ENCODE measurements around the gene KLHL1. TPM values are rescaled to one million over a fixed set of nuclear protein-coding genes. Genes with fewer than 3 reads are reported as not detected.

The KLHL1 gene
- total and polyA plus RNA-seq, 9 of the 15 experiments (the other 6 are each of a cell fraction or from before 2014, with no cell fraction given) = not detected

DNA sequence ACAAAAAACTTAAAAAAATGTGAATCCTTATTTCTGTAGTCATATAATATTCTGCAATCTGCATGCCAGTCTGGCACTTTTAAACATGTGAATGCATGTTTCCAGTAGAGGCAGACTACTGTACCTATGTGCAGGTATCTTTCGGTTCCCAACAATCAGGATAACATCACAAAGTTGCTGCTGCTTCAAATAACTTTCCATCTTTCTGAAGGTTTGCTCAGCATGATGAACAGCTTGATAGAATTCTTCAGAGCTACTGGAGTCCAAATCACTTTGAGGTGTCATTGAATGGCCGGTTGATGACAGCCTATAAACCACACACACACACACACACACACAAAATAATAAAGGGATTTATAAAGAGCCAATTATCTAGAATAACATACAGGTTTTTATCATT lies 132.8 kb downstream of the KLHL1 start:
- TF ChIP-seq NFIX (CRISPR knock-in tag; IDR thresholded peaks at IDR 0.05; ENCODE audit: low read depth) (no peak), SMAD1 (IDR thresholded peaks at IDR 0.05; ENCODE audit: low read depth, low read length, partially characterized antibody) (no peak), CEBPB (tag; IDR thresholded peaks at IDR 0.05) (no peak), SAP30 (IDR thresholded peaks at IDR 0.05; ENCODE audit: borderline replicate concordance, insufficient read depth, low read depth, low read length, poor library complexity, severe bottlenecking) (no peak), SUPT5H (IDR thresholded peaks at IDR 0.05) (no peak), MYC (IDR thresholded peaks at IDR 0.05; ENCODE audit: low read depth, low read length) (no peak), MYC (CRISPR knock-in tag; IDR thresholded peaks at IDR 0.05; ENCODE audit: borderline replicate concordance, low read depth) (no peak), CHD1 (IDR thresholded peaks at IDR 0.05; ENCODE audit: low read length) (no peak), ASH1L (IDR thresholded peaks at IDR 0.05; ENCODE audit: borderline replicate concordance, low read depth, partially characterized antibody) (no peak)
- TF ChIP-seq, protein P1, sequence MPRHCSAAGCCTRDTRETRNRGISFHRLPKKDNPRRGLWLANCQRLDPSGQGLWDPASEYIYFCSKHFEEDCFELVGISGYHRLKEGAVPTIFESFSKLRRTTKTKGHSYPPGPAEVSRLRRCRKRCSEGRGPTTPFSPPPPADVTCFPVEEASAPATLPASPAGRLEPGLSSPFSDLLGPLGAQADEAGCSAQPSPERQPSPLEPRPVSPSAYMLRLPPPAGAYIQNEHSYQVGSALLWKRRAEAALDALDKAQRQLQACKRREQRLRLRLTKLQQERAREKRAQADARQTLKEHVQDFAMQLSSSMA (CRISPR knock-in tag; IDR thresholded peaks at IDR 0.05) = no peak
- Histone ChIP-seq H3K79me2 (ENCODE audit: control insufficient read depth, insufficient read depth, low read length) (no peaks in the 10 kb centered on the region), H3K9ac (ENCODE audit: insufficient read depth in 1 of 2, low read depth in 2 of 2, low read length in 2 of 2) (no peak overlapping the region), H3K4me1 (replicated peaks in 1 of 2; ENCODE audit: control insufficient read depth in 2 of 2, insufficient read depth in 2 of 2, low read length in 2 of 2) (no peaks in the 10 kb centered on the region), H3K27ac (ENCODE audit: extremely low read depth, low read depth, low read length) (no peak overlapping the region), H3K4me3 (no peak overlapping the region), H3K4me2 (ENCODE audit: insufficient read depth, low read length) (no peak overlapping the region), H4K20me1 (replicated peaks; ENCODE audit: control insufficient read depth, insufficient read depth, low read length) (no peaks in the 10 kb centered on the region), H3K9me3 (replicated peaks; ENCODE audit: control insufficient read depth, insufficient read depth, low read depth, low read length) (no peaks in the 10 kb centered on the region), H3K36me3 (ENCODE audit: control insufficient read depth, insufficient read depth, low read length) (no peaks in the 10 kb centered on the region), H2AFZ (ENCODE audit: low read depth, low read length) (no peak overlapping the region), H3K9me1 (ENCODE audit: control insufficient read depth, insufficient read depth, low read length) (no peaks in the 10 kb centered on the region), H3K27me3 (ENCODE audit: control insufficient read depth in 2 of 2, insufficient read depth in 2 of 2, low read length in 2 of 2) (no peaks in the 10 kb centered on the region)
- 0% methylated on average over 2 of the region's 2 CpGs for WGBS (ENCODE audit: insufficient coverage, low coverage, missing lambda C conversion rate)
- POLR2A ChIA-PET = no interaction called here
- in situ Hi-C loops (cut with MboI) (no loop called here), intact Hi-C loops (cut with micrococcal nuclease) (no loop called here)
- no peak for FAIRE-seq
- no TSS peak for BruUV-seq (replicated peaks)
- no peak for ATAC-seq
- CTCF ChIA-PET (ENCODE audit: low intra/inter-chr PET ratio) = no interaction called here
- no peak for DNase-seq (ENCODE audit: extremely low read depth in 1 of 4, low spot score in 3 of 4)
